ENCODE results near the gene COL6A2. TPM values are rescaled to one million over a fixed set of nuclear protein-coding genes. Genes with fewer than 3 reads are reported as not detected.

COL6A2 gene
- total RNA-seq, 2 experiments from 2014 or later, result 6.7 to 8.4 TPM

GRCh38 chr21:46154155-46154954 lies 56.4 kb downstream of the COL6A2 start:
- H3K9me3 Mint-ChIP-seq, result no peaks in the 10 kb centered on the region
- CTCF ChIA-PET, result interaction anchor here (0.8 to 2.0 kb wide), 3 partner anchors 12 to 171 kb away, joined by 3 to 6 read pairs (median 4); a partner anchor contains a TSS
- no peaks in the 10 kb centered on the region for H3K27me3 Mint-ChIP-seq (ENCODE audit: low read depth)
- H3K4me1 Mint-ChIP-seq (ENCODE audit: low read depth), result peaks cover 2% of the 10 kb centered on the region
- no peak for DNase-seq
- H3K36me3 Mint-ChIP-seq (ENCODE audit: low read depth), result no peaks in the 10 kb centered on the region
- H3K27ac Mint-ChIP-seq, result no peak overlapping the region
- no peak overlapping the region for H3K4me3 Mint-ChIP-seq
- intact Hi-C loops (cut with micrococcal nuclease), result no loop called here

- H3K4me1 Mint-ChIP-seq (ENCODE audit: low read depth), result peaks cover 2% of the 10 kb centered on the region
- H3K27me3 Mint-ChIP-seq (ENCODE audit: low read depth), result no peaks in the 10 kb centered on the region
- H3K4me3 Mint-ChIP-seq, result no peak overlapping the region
- intact Hi-C loops (cut with micrococcal nuclease), result no loop called here
- no peak overlapping the region for H3K27ac Mint-ChIP-seq
- CTCF ChIA-PET, result no interaction called here
- no peaks in the 10 kb centered on the region for H3K9me3 Mint-ChIP-seq
- no peaks in the 10 kb centered on the region for H3K36me3 Mint-ChIP-seq (ENCODE audit: low read depth)
- DNase-seq, result no peak
Measured at GRCh38 chr21:46154955-46155513, 57.1 kb downstream of the COL6A2 start.

- DNase-seq, result no peak
- CTCF ChIA-PET, result no interaction called here
- Mint-ChIP-seq H3K27ac (no peak within 1 kb of the TSS), H3K4me3 (no peak within 1 kb of the TSS), H3K9me3 (no peaks in the 10 kb centered on the region), H3K27me3 (ENCODE audit: low read depth) (no peaks in the 10 kb centered on the region), H3K4me1 (ENCODE audit: low read depth) (peaks cover 2% of the 10 kb centered on the region), H3K36me3 (ENCODE audit: low read depth) (no peaks in the 10 kb centered on the region)
- intact Hi-C loops (cut with micrococcal nuclease), result no loop called here
Measured at GRCh38 chr21:46155514-46156377, 57.8 kb downstream of the COL6A2 start, which contains the start of gene FTCD. Gene FTCD, minus strand, starts transcription at chr21:46155579. Its CDS starts 56 bp downstream, at chr21:46155523.

GRCh38 chr21:46156378-46156645 lies 58.4 kb downstream of the COL6A2 start:
- H3K9me3 Mint-ChIP-seq, result no peaks in the 10 kb centered on the region
- no peaks in the 10 kb centered on the region for H3K27me3 Mint-ChIP-seq (ENCODE audit: low read depth)
- no peak for DNase-seq
- CTCF ChIA-PET, result no interaction called here
- no peaks in the 10 kb centered on the region for H3K36me3 Mint-ChIP-seq (ENCODE audit: low read depth)
- H3K27ac Mint-ChIP-seq, result no peak overlapping the region
- intact Hi-C loops (cut with micrococcal nuclease), result no loop called here
- no peak overlapping the region for H3K4me3 Mint-ChIP-seq
- peaks cover 2% of the 10 kb centered on the region for H3K4me1 Mint-ChIP-seq (ENCODE audit: low read depth)

- Mint-ChIP-seq H3K27ac (no peak overlapping the region), H3K4me1 (ENCODE audit: low read depth) (peaks cover 2% of the 10 kb centered on the region), H3K27me3 (ENCODE audit: low read depth) (no peaks in the 10 kb centered on the region), H3K9me3 (no peaks in the 10 kb centered on the region), H3K4me3 (no peak overlapping the region), H3K36me3 (ENCODE audit: low read depth) (no peaks in the 10 kb centered on the region)
- intact Hi-C loops (cut with micrococcal nuclease), result no loop called here
- no peak for DNase-seq
- CTCF ChIA-PET, result no interaction called here
Measured at GRCh38 chr21:46156678-46157077, 58.8 kb downstream of the COL6A2 start.

DNA sequence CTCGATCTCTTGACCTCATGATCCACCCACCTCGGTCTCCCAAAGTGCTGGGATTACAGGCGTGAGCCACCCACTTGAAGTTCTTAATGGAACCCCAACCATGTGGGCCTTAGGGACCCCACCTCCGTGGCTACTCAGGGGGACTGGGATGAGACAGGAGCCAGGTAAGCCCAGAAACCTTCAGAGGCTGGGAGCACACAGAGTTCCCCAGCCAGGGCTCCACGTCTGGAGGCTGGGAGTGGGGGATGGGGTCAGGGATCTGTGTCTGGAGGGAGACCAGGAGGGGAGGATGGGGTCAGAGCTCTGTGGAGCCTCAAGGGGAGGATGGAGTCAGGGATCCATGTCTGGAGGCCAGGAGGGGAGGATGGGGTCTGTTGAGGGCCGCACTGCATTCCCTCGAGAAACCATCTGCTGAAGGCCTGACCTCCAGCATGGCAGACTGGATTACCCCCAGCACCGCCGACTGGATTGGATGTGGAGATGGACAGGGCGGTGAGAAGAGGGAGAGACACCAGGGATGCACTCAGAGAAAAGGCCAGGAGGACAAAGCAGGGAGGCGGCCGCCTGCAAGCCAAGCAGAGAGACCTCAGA lies 59.6 kb downstream of the COL6A2 start:
- intact Hi-C loops (cut with micrococcal nuclease), result no loop called here
- no peak for DNase-seq
- Mint-ChIP-seq H3K27ac (no peak overlapping the region), H3K4me1 (ENCODE audit: low read depth) (peaks cover 2% of the 10 kb centered on the region), H3K27me3 (ENCODE audit: low read depth) (no peaks in the 10 kb centered on the region), H3K4me3 (no peak overlapping the region), H3K9me3 (no peaks in the 10 kb centered on the region), H3K36me3 (ENCODE audit: low read depth) (no peaks in the 10 kb centered on the region)
- CTCF ChIA-PET, result no interaction called here

DNA sequence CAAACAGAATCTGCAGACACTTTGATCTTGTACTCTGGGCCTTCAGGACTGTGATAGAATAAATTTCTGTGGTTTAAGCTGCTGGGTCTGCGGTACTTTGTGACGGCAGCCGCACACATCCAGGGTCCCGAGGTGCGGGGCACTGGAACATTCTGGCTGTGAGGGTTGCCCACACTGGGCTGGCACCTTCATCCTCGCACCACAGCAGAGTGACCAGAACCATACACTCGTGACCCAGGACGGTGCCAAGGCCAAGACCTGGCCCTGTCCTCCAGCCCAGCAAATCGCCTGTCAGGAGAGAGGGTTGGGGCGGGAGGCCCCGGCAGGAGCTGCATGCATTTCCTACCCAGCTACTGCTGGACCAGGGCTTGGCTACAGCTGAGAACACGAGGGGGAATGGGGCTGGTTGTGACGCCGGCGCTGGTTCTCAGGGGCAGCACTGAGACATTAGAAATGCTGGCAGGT lies 60.1 kb downstream of the COL6A2 start:
- Mint-ChIP-seq H3K27ac (no peak overlapping the region), H3K4me3 (no peak overlapping the region), H3K4me1 (ENCODE audit: low read depth) (no peaks in the 10 kb centered on the region), H3K27me3 (ENCODE audit: low read depth) (no peaks in the 10 kb centered on the region), H3K36me3 (ENCODE audit: low read depth) (no peaks in the 10 kb centered on the region), H3K9me3 (no peaks in the 10 kb centered on the region)
- CTCF ChIA-PET, result no interaction called here
- no peak for DNase-seq
- intact Hi-C loops (cut with micrococcal nuclease), result no loop called here

GRCh38 chr21:46158666-46159300 lies 60.9 kb downstream of the COL6A2 start:
- no peaks in the 10 kb centered on the region for H3K9me3 Mint-ChIP-seq
- no peak for DNase-seq
- no peak overlapping the region for H3K27ac Mint-ChIP-seq
- no peaks in the 10 kb centered on the region for H3K27me3 Mint-ChIP-seq (ENCODE audit: low read depth)
- H3K4me3 Mint-ChIP-seq, result no peak overlapping the region
- intact Hi-C loops (cut with micrococcal nuclease), result no loop called here
- CTCF ChIA-PET, result no interaction called here
- no peaks in the 10 kb centered on the region for H3K4me1 Mint-ChIP-seq (ENCODE audit: low read depth)
- no peaks in the 10 kb centered on the region for H3K36me3 Mint-ChIP-seq (ENCODE audit: low read depth)

DNA sequence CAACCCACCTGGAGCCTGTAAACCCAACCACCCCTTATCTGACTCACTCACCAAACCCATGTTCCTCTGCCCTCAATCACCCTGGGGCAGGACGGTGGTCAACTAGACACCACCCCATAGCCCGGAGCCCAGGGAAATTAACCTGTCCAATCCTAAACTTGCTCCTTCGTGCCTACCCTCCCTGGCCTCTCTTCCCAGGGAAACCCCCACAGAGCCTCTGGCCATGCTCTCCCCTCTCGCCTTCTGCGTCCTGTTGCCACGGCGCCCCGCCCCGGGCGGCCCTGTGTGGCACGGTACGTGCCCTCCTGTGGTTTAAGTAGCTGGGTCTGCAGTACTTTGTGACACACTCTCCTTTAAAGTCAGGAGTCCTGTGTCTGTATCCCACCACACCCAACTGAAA lies 61.5 kb downstream of the COL6A2 start:
- Mint-ChIP-seq H3K4me3 (no peak overlapping the region), H3K9me3 (no peaks in the 10 kb centered on the region), H3K4me1 (ENCODE audit: low read depth) (no peaks in the 10 kb centered on the region), H3K27ac (no peak overlapping the region), H3K36me3 (ENCODE audit: low read depth) (no peaks in the 10 kb centered on the region), H3K27me3 (ENCODE audit: low read depth) (no peaks in the 10 kb centered on the region)
- intact Hi-C loops (cut with micrococcal nuclease), result no loop called here
- DNase-seq, result no peak
- CTCF ChIA-PET, result no interaction called here

DNA sequence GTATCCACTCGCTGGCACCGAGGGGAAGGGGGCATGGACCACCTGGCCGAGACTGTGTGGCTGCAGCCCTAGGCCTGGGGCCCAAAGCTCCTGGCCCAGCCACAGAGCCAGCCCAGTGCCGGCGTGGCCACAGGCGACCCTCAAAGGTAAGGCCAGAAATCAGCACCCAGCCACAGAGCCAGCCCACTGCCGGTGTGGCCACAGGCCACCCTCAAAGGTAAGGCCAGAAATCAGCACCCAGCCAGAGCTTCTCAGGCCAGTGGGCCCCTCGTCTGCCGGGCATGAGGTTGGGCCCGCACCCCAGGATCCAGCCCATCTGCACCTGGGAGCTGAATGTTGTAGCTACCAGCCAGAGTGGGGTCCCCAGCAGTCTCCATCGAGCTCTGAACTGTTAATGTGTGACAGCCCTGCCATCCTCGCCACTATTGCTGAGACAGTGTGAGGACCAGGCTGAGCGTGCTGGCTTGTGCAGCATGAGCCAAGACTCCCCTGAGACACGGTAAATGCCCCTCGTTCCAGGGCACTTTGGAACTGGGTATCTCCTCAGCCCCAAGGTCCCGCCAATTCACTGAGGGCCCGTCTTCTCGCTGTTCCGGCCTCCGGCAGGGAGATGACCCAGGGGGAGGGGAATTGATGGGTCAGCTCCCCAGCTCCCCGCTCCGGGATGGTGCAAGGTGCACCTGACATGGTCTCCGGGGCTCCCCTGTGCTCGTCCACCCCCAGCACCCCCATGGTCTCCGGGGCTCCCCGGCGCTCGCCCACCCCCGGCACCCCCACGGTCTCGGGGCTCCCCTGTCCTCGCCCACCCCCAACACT lies 62.1 kb downstream of the COL6A2 start:
- H3K27ac Mint-ChIP-seq, result no peak overlapping the region
- CTCF ChIA-PET, result no interaction called here
- DNase-seq, result no peak

GRCh38 chr21:46160657-46160906 lies 62.7 kb downstream of the COL6A2 start:
- H3K36me3 Mint-ChIP-seq (ENCODE audit: low read depth), result no peaks in the 10 kb centered on the region
- intact Hi-C loops (cut with micrococcal nuclease), result no loop called here
- H3K4me1 Mint-ChIP-seq (ENCODE audit: low read depth), result no peaks in the 10 kb centered on the region
- DNase-seq, result no peak
- CTCF ChIA-PET, result no interaction called here
- no peaks in the 10 kb centered on the region for H3K9me3 Mint-ChIP-seq
- no peak overlapping the region for H3K27ac Mint-ChIP-seq
- no peaks in the 10 kb centered on the region for H3K27me3 Mint-ChIP-seq (ENCODE audit: low read depth)
- H3K4me3 Mint-ChIP-seq, result no peak overlapping the region

More for the DNA sequence above, 62.1 kb downstream of the COL6A2 start:
- intact Hi-C loops (cut with micrococcal nuclease), result no loop called here
- no peaks in the 10 kb centered on the region for H3K27me3 Mint-ChIP-seq (ENCODE audit: low read depth)
- H3K9me3 Mint-ChIP-seq, result no peaks in the 10 kb centered on the region
- no peaks in the 10 kb centered on the region for H3K36me3 Mint-ChIP-seq (ENCODE audit: low read depth)
- H3K4me1 Mint-ChIP-seq (ENCODE audit: low read depth), result no peaks in the 10 kb centered on the region
- H3K4me3 Mint-ChIP-seq, result no peak overlapping the region

All from activated naive CD4-positive, alpha-beta T cell treated with anti-CD3 and anti-CD28 coated beads for 36 hours (primary cell).